Measurements from ENCODE around the gene PINLYP.

DNA sequence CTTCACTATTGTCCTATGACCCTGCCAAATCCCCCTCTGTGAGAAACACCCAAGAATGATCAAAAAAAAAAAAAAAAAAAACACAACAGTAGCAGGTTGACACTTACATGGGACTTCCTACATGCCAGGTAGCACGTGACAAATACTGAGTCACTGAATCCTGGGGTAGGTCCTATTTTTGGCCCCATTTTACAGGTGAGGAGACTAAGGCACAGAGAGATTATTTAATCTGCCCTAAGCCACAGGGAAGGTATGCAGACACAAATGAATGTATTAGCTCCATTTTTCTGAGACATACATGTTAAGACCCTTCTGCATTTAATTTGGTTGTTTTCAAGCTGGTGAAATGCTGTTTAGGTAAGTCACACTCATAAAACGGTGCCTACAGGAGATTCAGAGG, 26.9 kb upstream of the PINLYP start:
- TF ChIP-seq, protein P1, sequence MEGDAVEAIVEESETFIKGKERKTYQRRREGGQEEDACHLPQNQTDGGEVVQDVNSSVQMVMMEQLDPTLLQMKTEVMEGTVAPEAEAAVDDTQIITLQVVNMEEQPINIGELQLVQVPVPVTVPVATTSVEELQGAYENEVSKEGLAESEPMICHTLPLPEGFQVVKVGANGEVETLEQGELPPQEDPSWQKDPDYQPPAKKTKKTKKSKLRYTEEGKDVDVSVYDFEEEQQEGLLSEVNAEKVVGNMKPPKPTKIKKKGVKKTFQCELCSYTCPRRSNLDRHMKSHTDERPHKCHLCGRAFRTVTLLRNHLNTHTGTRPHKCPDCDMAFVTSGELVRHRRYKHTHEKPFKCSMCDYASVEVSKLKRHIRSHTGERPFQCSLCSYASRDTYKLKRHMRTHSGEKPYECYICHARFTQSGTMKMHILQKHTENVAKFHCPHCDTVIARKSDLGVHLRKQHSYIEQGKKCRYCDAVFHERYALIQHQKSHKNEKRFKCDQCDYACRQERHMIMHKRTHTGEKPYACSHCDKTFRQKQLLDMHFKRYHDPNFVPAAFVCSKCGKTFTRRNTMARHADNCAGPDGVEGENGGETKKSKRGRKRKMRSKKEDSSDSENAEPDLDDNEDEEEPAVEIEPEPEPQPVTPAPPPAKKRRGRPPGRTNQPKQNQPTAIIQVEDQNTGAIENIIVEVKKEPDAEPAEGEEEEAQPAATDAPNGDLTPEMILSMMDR (IDR thresholded peaks at IDR 0.05), result no peak
- no peak for TF ChIP-seq POLR2AphosphoS5 (IDR thresholded peaks at IDR 0.05)
